GM12892 (cell line): ENCODE measurements around the gene BEAN1.

Source experiments
- POLR2A ChIP-seq: IDR thresholded peaks from 2 replicates; pipeline ENCODE4 v1.6.1; 2011; ENCODE audit warnings: low read depth, low read length, control low read depth
- POLR2AphosphoS5 ChIP-seq: IDR thresholded peaks from 2 replicates; pipeline ENCODE4 v1.6.1; 2011; ENCODE audit warnings: low read depth, low read length, control low read depth
- TAF1 ChIP-seq: IDR thresholded peaks from 2 replicates; pipeline ENCODE4 v1.6.1; 2011; ENCODE audit warnings: low read depth, mild to moderate bottlenecking, control low read depth, low read length, borderline replicate concordance

DNA sequence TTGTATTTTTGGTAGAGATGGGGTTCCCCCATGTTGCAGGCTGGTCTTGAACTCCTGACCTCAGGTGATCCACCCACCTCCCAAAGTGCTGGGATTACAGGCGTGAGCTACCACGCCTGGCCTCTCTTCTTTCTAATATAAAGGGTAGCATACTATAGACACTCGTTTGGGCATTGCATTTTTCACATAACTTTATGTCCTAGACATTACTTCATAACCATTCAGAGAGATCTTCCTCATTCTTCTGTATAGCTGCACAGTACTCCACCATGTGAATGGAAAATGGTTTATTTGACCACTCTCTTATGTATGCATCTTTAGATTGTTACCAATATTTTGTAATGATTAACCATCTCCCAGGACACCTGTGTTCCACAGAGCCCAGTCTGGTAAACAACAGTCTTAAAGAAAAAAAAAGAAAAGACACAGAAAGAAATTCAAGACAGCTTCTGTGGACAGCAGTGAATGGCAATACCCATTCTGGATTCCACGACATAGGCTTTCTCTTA lies 80.7 kb downstream of the BEAN1 start:
- TF ChIP-seq POLR2A = no peak
- no peak for TF ChIP-seq TAF1
- TF ChIP-seq POLR2AphosphoS5 = no peak
